ENCODE data around the gene TP53I13.

TP53I13 gene

DNA sequence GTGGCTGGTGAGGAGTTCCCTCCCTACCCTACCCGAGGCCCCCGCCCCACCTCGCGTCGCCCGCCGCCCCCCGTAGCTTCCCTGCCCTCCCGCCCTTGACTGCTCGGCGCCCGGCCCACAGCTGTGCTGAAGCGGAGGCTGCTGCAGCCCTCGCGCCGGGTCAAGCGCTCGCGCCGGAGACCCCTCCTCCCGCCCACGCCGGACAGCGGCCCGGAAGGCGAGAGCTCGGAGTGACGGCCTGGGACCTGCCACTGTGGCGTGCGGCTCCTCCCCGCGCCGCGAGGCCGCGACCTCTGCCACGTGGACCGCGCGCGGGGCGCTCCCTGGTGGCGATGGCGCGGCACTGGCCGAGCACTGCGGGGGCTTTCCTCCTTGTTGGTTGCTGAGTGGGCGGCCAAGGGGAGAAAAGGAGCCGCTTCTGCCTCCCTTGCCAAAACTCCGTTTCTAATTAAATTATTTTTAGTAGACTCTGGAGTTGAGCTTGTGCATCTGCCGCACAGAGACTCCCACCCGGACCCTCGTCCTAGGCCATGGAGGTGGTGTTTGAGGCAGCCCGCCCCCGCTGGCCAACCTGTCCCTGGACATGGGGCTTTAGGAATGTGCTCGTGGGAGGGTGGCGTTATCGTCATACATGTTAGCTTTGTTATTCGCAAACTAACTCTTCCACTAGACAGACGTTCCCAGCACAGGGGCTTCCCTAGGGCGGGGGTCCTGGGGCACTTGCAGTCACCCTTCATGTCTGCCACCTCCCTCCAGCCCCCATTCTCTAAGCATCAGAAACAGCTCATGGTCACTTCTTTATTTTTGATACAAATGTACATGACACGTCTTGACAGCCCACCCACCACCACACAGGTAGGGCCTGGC is 4.4 kb downstream of the TP53I13 start:
- no peak for TF ChIP-seq ZNF274 (IDR thresholded peaks at IDR 0.05; ENCODE audit: low read depth, low read length)
- no peak overlapping the region for H3K4me3 ChIP-seq (ENCODE audit: low read length)

DNA sequence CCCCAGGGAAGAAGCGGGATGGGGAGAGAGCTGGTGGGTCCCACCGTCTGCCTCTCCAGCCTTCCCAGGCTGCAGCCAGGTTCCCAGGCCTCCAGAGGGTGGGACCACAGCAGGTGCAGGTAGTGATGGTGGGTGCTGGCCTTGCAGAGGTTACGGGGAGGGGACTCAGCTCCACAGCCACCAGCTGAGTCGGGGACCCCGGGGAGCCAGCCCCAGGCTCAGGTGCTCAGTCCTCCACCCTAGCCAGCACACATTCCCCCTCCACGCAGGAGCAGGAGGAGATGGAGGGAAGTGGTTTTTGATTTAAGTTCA is 5.0 kb downstream of the TP53I13 start:
- no peak overlapping the region for H3K4me3 ChIP-seq (ENCODE audit: low read length)
- TF ChIP-seq ZNF274 (IDR thresholded peaks at IDR 0.05; ENCODE audit: low read depth, low read length) = no peak

DNA sequence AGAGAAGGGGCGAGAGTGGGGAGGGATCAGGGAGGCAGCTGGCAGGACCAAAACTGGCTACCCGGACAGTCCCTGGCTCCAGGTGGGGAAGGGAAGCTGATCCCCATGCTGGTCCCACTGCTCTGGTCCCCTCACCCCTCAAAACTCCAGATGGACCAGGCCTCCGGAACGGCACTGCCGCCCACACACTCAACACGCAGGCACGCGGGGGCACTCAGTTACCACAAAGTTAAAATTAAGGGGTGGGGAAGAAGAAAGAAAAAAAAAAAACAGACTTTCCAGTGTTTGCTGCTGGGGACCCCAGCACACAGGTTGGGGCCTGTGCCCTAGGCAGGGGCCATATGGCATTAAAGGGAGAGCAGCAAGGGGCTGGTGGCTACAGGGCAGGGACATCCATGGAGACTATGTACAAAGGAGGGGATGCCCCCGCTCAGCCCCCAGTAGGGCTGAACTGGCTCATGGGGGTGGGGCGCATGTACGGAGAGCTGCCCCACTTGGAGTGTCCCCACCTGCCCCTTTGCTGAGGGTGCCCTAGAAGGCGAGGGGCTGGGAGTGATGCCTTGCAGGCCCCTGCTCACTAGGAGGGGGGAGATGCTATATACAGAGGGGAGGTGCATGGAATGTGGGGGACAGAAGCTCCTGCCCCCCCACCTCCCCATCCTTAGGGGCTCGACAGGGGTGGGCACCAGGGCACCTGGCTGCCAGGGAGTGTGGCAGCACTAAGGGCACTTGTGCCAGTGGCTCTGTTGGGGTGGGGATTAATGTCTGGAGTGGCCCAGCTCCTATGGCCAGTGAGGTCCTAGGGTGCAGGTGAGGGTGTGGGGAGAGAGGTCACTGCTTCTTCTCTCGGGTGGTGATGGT is 5.6 kb downstream of the TP53I13 start:
- TF ChIP-seq ZNF274 (IDR thresholded peaks at IDR 0.05; ENCODE audit: low read depth, low read length) = no peak
- H3K4me3 ChIP-seq (ENCODE audit: low read length) = no peak overlapping the region

DNA sequence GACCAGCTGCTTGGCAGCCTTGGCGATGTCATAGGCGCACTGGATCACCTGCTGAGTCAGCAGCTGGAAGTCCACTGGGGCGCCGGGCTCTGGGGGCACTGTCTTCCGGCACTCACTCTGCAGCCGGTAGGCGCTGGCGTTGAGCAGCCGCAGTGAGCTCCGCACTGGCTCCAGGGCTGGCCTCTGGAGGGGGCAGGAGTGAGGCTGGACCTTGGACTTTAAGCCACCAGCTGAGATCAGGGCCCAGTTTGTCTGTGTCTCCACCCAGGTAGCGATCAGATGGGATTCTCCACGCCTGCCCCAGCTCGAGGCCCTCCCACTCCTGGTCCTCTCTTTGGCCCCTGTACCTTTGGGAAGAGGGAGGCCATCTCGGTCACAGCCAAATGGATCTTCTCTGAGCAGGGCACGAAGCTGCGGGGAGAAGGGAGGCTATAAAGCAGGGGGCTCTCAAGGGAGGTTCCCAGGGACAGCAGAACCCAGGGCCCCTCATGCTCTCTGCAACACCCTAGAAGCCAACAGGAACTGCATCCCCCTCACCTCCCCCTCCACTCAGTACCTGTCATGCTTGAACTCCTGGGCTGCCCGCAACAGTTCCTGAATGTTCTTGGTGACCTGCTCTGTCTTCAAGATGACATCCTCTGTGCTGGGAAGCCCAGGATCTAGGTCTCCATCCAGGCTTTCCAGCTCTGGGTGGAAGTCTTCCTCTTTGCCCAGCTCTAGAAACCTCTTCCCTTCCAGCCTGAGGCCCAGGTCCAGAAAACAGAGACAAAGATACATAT is 6.4 kb downstream of the TP53I13 start:
- no peak overlapping the region for H3K4me3 ChIP-seq (ENCODE audit: low read length)
- no peak for TF ChIP-seq ZNF274 (IDR thresholded peaks at IDR 0.05; ENCODE audit: low read depth, low read length)

DNA sequence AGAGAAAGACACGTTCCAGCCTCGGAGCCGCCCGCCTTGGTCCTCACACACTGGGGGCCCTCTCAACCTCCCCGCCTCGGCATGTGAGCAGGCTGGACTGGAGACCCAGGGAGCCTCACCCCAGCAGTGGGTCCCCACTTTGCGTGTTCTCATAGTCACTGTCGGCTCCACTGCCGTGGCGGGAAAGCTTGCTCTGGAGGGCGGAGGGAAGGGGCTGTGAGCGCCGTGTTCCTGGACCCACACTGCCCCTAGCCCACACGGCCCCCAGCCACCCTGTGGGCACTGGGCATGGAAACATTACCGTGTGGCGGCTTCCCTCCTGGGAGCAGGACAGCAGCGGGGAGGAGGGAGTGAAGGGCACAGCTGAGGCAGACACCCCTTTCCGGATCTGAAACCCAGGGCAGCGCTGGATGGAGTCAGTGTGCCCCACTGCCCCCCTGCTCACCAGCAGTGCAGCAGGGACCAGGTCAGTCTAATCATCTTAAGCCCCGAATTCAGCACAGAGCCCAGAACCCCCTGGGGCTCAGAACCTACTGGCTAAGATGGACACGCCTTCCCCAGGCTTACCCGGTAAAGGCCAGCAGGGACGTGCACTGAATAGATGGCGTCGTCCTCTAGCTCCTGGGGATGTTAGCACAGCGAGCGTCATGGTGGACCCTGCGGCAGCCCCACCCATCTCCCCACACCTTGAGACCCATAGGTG is 7.2 kb downstream of the TP53I13 start:
- H3K4me3 ChIP-seq (ENCODE audit: low read length) = no peak overlapping the region
- no peak for TF ChIP-seq ZNF274 (IDR thresholded peaks at IDR 0.05; ENCODE audit: low read depth, low read length)

DNA sequence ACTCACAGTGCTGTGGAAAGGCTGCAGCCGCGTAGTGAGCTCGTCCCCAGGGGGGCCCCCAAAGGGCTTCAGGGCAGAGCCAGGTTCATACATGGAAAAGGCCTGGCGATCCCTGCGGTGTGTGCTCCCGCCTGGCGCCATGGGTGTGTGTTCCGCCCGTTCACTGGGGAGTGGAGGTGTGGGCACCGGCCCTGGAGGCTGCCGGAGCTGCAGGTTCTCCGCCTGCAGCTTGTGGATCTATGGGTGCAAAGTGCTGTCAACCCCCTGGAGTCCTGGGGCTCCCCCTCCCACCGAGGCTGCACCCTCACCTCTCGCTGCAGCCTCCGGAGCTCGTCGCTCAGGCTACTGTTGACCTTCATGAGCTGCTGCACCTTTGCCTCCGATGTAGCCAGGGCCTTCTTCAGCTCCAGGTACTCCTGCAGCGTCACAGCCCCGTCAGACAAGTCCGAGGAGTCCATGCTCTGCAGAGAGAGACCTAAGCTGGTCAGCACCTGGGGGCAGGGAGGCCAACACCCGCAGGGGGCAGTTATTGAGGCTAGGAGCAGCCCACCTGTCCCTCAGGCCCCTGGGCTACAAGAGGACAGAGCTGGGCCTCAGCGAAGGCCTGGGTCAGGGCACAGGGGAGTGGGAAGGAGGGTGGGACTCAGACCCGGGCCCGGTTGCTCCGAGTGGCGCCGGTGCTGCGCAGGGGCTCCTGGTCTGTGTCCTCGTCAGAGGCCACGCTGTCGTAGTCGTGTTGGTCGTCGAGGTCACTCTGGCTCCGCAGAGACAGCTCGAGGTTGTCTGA is 7.9 kb downstream of the TP53I13 start:
- H3K4me3 ChIP-seq (ENCODE audit: low read length) = no peak overlapping the region
- TF ChIP-seq ZNF274 (IDR thresholded peaks at IDR 0.05; ENCODE audit: low read depth, low read length) = no peak

DNA sequence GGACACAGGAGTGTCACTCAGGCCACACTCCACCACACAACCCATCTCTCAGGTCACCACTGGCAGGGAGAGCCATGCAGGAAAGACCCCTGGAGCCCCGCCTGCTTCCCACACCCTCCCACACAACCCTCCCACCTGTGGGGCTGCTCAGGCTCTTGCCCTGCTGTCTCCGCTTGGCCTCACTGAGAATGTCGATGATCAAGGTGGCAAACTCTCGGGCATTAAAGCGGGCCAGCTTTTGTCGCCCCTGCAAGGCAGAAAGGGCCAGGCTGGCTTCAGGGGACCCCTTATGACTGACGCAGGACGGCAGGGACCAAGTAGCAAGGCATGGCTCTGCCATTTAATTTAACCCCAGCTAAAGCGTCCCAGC is 8.5 kb downstream of the TP53I13 start:
- TF ChIP-seq ZNF274 (IDR thresholded peaks at IDR 0.05; ENCODE audit: low read depth, low read length) = no peak
- H3K4me3 ChIP-seq (ENCODE audit: low read length) = no peak overlapping the region

DNA sequence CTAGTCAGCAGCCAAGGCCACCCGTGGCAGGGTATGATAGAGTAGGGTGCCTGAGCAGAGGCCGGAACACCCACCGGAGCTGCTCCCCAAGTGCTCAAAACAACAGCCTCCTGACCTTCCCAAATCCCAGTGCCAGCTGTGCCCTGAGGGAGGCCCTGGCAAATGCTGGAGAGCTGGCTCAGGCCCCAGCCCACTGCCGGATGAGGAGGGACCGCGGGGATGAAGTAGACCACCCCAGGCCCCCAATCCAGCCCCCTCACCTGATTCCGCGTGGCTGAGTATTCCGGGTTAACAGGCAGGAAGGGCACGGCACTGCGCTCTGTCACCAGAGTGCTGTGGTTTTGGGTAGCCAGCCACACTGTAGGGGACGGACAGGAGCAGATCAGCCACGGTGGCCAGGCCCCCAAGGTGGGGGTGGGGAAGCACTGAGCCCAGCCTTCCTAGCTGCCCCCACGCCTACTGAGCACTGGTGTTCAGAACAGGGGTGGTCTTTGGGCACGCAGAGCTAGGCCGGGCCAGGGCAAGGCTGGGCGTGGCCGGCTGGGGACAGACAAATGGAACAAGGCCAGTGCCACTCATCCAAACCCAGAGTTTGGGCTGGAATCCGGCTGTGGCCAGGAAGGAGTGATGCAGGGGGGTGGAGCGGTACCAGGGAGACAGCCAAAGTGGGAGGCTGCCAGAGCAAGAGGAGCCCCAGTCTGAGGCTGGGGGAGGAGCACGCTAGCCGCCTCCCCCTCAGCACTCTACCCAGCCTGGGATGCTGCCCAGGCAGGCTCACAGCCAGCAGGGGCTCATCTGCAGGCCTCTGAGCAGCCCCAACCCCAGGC is 9.1 kb downstream of the TP53I13 start:
- no peak overlapping the region for H3K4me3 ChIP-seq (ENCODE audit: low read length)
- no peak for TF ChIP-seq ZNF274 (IDR thresholded peaks at IDR 0.05; ENCODE audit: low read depth, low read length)

DNA sequence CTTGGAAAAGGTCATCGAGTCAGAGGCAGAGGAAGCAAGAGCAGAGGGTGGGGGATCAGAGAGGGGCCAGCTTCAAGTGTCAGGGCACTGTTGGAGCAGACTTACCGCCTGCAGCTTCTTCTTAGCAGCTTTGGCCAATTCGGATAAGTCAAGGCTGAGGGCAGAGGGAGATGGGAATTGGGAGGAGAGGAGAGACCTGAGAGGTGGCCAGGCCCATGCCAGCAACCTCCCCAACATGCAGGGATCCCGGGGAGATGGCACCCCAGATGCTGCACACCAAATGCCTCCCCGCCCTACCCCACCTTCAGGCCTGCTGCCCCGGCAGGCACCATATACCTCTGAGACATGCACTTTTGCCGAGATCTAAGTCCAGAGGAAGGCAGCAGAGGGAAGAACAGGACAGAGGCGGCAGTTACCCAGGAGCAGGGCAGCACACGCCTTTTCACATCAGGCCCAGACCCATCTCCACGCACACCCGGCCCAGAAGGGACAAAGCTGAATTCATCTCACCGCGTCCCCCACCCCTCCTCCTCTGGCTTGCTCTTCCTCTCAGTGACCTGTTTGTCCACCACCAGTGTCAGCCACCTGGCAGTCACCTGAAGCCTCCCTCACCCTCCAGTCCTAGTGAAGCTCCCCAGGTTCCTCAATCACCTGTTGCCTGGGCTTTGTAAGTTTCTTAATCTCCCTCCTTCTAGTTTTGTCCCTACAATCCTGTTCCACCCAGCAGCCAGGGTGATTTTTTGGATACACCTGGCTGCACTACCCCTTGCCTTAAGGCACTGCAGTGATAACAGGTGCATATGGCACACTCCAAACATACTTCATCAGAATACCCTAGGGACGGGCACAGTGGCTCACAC is 10.4 kb downstream of the TP53I13 start:
- H3K4me3 ChIP-seq (ENCODE audit: low read length) = no peak overlapping the region
- no peak for TF ChIP-seq ZNF274 (IDR thresholded peaks at IDR 0.05; ENCODE audit: low read depth, low read length)

DNA sequence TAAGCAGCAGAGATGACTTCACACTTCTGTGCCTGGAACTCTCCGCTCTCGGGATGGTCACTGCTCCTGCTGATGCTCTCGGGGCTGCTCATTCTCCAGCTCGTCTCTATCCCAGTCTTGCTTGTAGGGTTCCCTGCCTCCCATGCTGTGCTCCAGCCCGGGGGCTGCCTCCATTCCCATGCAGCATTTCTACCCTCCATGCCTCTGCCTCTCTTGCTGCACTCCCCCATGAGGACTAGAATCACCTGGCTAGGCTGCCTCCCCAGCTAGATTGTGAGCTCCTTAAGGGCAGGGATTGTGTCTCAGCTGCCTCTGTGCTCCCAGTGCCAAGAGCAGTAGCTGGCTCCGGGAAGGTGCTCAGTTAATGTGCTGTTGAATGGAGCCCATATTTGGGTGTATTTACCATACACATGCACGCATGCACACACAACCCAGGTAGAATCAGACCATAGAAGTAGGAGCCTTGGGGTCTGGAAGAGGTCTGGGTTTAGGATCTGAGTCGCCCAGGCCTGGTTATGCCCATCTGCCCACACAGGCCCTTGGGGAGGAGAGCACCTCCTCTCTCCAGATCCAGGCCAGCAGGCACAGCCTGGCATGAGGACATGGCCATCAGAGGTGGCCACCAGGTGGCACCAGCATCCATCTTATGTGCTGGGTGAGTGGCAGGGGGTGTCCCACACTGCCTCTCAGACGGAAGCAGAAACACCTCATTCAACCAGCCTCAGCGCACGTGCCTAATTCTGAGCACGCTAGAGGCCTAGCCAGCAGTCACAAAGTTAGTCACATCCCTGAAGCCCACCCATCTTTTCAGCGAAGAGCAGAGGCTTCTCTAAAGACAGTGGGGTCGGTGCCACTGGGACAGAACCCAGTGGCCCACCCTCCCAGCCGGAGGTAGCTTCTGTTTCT is 11.6 kb downstream of the TP53I13 start:
- no peak for TF ChIP-seq ZNF274 (IDR thresholded peaks at IDR 0.05; ENCODE audit: low read depth, low read length)
- H3K4me3 ChIP-seq (ENCODE audit: low read length) = no peak overlapping the region

All from GM08714 (cell line).